GM19023 (cell line): ENCODE data around the gene LIMCH1.
"Not testable (repeated sequence)": the region's sequence is repeated elsewhere in the genome, so short reads cannot be mapped to it uniquely, and the experiment has no call there.

ENCODE experiments used
- ATAC-seq: cut with Tn5 transposase; IDR thresholded peaks from one replicate; pipeline ENCODE4 v1.9.1; 2021; ENCODE audit warnings: mild to moderate bottlenecking, moderate library complexity; ENCODE audit not compliant: unreplicated experiment

The LIMCH1 gene

DNA sequence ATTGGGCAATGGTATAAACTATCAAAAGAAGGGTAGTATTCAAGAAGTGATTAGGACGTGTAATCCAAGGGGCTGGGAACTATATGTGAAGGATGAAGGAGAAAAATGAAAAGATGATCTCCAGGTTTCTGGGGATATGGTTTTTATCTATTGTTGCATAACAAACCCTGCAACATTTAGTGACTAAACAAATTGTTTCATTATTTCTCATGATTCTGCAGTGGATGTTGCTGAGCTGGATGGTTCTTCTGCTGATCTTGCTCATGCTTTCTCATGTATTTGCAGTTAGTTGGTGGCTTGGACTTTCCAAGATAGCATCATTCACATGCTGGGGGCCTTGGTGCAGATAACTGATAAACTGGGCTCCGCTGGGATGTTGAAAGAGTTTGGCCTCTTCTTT lies 181.5 kb downstream of the LIMCH1 start:
- no peak for ATAC-seq

- ATAC-seq, result no peak
These were observed 184.2 kb downstream of the LIMCH1 start for GRCh38 chr4:41722181-41722580.

GRCh38 chr4:41723286-41723685 lies 185.3 kb downstream of the LIMCH1 start:
- no peak for ATAC-seq

DNA sequence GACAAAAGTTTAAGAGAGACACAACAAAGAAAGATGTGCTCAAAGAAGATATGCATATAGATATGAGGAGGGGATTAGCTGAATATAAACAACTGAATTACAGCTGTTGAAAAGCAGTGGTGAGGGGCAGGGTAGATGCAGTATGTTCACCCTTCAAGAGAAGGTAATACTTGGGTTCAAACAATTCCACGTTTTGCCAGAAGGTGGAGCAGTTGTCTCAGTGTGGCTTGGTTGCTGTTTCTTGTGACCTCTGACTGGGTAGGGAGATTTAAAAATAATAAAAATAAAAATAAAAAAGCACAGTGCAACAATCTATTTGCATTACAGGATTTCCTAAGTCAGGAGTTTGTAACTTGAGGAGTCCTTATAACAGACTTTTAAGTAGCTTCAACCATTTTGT lies 187.3 kb downstream of the LIMCH1 start:
- ATAC-seq, result no peak

- no peak for ATAC-seq
These were observed 190.1 kb downstream of the LIMCH1 start for GRCh38 chr4:41727861-41728572.

GRCh38 chr4:41728573-41728913 lies 190.6 kb downstream of the LIMCH1 start:
- no peak for ATAC-seq

DNA sequence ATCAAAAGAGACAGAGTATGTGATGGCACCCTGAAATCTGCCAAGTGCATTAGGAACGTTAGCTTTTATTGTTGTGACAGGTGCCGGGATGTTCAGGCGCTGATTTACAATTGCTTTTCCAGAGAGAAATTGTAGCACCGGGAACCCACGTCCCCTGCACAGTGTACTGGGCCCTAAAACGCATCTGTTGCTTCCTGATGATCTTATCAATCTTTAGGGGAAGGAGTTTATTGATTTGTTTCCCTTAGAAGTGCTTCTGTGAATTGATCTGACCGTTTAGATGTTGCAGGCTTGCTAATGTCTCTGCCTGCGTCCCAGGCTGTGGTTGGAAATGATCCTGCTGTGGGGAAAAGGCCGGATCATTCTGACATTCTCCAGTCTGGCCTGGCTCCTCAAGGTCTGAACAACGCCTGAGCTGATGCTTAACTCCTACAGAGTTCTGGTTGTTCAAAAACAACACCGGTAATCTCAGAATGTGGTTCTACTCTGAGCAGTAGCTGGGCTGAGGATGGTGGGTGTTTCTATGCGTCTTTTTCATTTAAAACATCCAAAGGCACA lies 193.7 kb downstream of the LIMCH1 start:
- ATAC-seq, result no peak

- no peak for ATAC-seq
These were observed 196.4 kb downstream of the LIMCH1 start for GRCh38 chr4:41734371-41734770.

DNA sequence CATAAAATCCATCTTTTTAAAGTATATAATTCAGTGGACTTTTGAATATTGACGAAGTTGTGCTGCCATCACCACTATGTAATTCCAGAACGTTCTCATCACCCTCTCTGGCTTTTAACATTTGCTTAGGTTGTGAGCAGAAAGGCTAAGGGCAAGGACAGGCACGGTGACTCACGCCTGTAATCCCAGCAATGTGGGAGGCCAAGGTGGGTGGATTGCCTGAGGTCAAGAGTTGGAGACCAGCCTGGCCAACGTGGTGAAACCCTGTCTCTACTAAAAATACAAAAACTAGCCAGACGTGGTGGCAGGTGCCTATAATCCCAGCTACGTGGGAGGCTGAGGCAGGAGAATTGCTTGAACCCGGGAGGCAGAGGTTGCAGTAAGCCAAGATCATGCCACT lies 199.5 kb downstream of the LIMCH1 start:
- not testable (repeated sequence) for ATAC-seq

DNA sequence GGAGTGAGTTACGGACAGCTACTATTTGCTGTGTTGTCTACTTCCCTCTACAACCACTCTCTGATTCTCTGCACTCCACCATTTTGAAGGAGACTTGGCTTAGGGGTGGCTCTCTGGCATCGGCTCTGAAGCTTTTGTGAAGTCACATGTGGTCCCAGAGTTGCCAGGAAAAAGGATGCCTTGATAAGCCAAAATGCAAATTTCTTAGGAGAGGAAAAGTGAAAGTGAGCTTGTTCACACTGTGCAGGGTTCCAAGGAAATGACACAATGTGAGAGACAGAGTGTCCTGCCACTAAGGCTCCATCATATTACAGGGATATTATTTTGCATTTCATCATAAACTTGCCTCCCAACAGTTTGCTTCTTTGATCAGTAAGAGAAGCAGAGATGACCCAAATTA lies 203.4 kb downstream of the LIMCH1 start:
- no peak for ATAC-seq

DNA sequence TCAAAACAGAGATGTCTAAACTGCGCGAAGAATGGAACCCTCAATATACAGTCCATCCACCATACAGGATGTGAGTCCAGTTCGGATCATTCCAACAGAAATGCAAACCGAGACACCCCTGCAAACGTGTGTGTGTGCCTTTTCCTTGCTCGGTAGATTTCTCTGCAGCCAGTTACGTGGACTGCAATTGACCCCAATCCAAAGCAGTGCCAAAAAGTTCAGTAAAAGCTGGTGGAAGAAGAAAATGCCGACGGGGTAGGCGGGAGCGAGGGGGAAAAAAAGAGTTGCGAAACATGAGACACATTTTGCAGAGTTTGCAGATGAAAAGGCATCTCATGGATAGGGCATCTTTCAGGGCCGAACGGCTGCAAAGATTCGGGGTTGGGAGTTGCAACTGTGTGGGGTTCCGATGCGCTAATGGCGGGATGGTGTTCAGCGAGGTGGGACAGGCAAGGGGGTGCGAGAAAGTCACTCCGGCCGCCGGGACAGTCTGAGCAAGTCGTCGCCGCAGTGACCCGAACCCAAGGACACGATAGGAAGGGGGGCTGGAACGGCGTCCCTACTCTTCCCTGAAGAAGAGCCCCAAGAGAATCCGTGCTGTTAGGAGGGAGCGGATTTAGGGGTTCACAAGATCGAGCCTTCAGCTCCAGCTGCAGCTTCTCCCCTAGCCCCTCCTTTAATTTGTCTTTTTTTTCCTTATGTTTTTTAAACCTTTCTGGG lies 206.8 kb downstream of the LIMCH1 start:
- ATAC-seq, result no peak

DNA sequence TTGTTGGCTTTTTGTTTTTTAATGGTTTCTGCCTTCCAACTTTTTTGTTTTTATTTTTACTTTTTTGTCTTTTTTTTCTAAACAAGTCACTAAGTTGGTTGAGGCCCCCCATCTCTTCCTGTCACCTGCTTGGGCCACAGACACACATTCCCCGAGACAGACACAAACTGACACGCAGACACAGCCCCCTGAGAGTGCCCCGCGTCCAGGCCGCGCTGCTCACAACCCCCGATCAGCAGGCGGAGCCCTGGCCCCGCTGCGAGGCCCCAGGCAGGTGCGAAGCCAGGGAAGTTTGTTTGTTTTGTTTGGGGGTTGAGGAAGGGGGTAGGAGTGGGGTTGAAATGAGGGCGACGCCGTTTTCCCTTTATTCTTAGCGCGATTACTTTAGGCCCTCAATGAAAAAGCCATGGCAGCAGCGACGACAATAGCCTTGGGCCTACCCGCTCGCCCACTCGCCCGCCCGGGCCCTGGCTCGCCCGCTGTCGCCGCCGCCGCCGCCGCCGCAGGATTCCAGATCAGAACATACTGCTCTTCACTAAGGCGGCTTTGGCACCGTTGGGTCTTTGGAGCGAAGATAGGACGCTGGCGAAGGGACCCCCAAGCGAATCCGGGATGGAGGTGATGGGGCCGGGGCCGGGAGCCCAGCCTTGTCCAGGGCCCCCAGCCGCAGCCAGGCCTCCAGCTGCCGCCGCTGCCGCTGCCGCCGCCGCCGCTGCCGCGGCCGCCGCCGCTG lies 207.5 kb downstream of the LIMCH1 start:
- ATAC-seq, result no peak

GRCh38 chr4:41746025-41746439 lies 208.1 kb downstream of the LIMCH1 start:
- ATAC-seq, result no peak

- no peak for ATAC-seq
These were observed 208.7 kb downstream of the LIMCH1 start for GRCh38 chr4:41746440-41747229.

DNA sequence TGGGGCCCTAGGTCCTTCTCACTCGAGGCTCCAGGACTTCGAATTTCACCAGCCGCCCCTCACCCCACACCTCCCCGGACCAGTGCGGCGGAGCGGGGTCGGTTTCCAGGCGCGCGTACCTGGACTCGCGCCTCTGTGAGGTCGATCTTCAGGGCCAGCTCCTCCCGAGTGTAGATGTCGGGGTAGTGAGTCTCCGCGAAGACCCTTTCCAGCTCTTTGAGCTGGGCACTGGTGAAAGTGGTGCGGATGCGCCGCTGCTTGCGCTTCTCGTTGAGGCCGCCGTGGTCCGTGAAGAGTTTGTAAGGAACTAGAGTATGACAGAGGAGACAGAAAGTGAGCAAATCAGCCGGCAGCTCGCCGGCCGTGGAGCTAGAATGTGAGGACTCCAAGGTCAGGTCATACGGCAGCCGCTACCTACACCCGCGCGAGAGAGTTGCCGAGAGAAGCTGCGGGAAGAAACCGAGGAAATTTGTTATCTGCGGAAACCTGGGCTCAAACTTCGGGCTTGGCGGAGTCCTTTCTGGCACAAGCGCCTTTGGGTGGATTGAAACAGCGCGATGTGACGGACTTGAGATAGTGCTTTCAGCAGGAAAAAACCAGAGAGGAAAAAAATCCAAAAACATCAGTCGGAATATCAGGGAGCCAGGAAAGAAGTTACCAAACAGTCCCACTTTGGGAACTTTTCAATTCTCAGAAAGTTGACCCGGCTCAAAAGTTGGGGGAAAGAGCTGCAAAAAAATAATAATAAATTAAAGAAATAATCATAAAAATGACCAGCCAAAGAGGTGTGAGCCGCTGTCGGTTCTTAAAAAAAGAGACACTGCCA lies 209.5 kb downstream of the LIMCH1 start:
- no peak for ATAC-seq

DNA sequence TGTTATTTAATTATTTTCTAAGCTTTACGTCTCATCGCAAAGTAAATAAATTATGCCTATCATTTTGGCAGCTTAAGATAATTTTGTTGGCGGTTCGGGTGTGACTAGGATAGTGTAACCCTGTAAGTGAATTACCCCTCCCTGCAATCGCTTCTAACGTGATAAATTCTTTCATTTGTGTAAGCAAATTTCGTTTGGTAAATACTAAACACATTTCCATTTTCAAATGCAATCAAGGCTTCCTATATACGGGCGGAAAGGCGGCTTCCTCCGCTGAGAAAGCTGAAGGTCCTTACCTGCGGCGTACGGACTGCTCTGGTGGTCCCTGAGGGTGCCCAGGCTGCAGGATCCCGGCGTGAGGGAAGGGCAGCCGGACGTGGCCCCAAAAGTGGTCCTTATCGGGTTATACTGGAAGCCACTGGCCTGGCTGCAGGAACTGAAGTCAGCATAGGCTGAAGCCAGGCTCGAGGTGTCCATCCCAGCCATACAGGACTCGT lies 210.2 kb downstream of the LIMCH1 start:
- no peak for ATAC-seq

- no peak for ATAC-seq
These were observed 210.9 kb downstream of the LIMCH1 start, which contains the start of gene PHOX2B for GRCh38 chr4:41748571-41749475. TSS of gene PHOX2B (minus strand) at chr4:41748725. CDS start at chr4:41748610, 115 bp downstream.

- ATAC-seq, result no peak
These were observed 211.7 kb downstream of the LIMCH1 start for GRCh38 chr4:41749631-41750039.
